HEK293 (cell line): Measurements from ENCODE around the gene CDH11.

ENCODE experiments used
- CTCF ChIA-PET: fragments of 350-600 bp; formaldehyde crosslinking; extraction: SDS; loops from one replicate; lab custom pipeline; 2021; ENCODE audit warnings: antibody characterized with exemption; lab: Yijun Ruan, JAX
- POLR2A ChIA-PET: fragments of 300-600 bp; formaldehyde crosslinking; extraction: SDS; loops from one replicate; lab custom pipeline; 2020; ENCODE audit warnings: antibody characterized with exemption, inconsistent platforms; lab: Yijun Ruan, JAX
- H3K27ac ChIP-seq: fragments of 200-500 bp; sonication (Bioruptor generic); 2 replicates; pipeline ENCODE4 v1.5.1; 2014; ENCODE audit warnings: low read depth, low read length, control low read depth, inconsistent platforms; ENCODE audit errors: extremely low read depth
- H3K36me3 ChIP-seq, 2 experiments: fragments of 200-500 bp in 1 of 2; sonication (Bioruptor generic) in 1 of 2; 1 replicate in 1 of 2; 2 replicates in 1 of 2; pipeline ENCODE4 v1.5.1; 2014 to 2017; ENCODE audit warnings: inconsistent platforms in 2 of 2, low read length in 2 of 2; ENCODE audit not compliant: control insufficient read depth in 2 of 2, insufficient read depth in 1 of 2
- H3K4me1 ChIP-seq: fragments of 200-500 bp; sonication (Bioruptor generic); 2 replicates; pipeline ENCODE4 v1.5.1; 2014; ENCODE audit warnings: mild to moderate bottlenecking, low read length, inconsistent platforms; ENCODE audit not compliant: control insufficient read depth, insufficient read depth
- H3K4me3 ChIP-seq: 2 replicates; pipeline ENCODE4 v1.5.1; 2011; ENCODE audit warnings: low read depth, mild to moderate bottlenecking, control low read depth, low read length, moderate library complexity
- H3K9me3 ChIP-seq: fragments of 200-500 bp; sonication (Bioruptor generic); 2 replicates; pipeline ENCODE4 v1.5.1; 2014; ENCODE audit warnings: low read depth, low read length, inconsistent platforms; ENCODE audit not compliant: control insufficient read depth, insufficient read depth
- GLIS2 ChIP-seq: fragments of 450-650 bp; formaldehyde crosslinking; IDR thresholded peaks from 2 replicates; pipeline ENCODE4 v1.5.1; 2016; ENCODE audit warnings: missing biosample characterization, missing genetic modification characterization
- HOXA7 ChIP-seq: sonication (generic); formaldehyde crosslinking; IDR thresholded peaks from 2 replicates; pipeline ENCODE4 v1.8.1; 2022; ENCODE audit warnings: missing genetic modification reagents, borderline replicate concordance
- KLF16 ChIP-seq: fragments of 450-650 bp; formaldehyde crosslinking; IDR thresholded peaks from 2 replicates; pipeline ENCODE4 v1.5.1; 2017; ENCODE audit warnings: missing biosample characterization, missing genetic modification characterization
- KLF9 ChIP-seq: fragments of 450-650 bp; formaldehyde crosslinking; IDR thresholded peaks from 2 replicates; pipeline ENCODE4 v1.5.1; 2016; ENCODE audit warnings: missing biosample characterization, missing genetic modification characterization, low read depth
- SP7 ChIP-seq: fragments of 450-650 bp; formaldehyde crosslinking; IDR thresholded peaks from 2 replicates; pipeline ENCODE4 v1.5.1; 2016; ENCODE audit warnings: missing biosample characterization, missing genetic modification characterization
- TRIM28 ChIP-seq: IDR thresholded peaks from 2 replicates; pipeline ENCODE4 v1.6.1; 2011; ENCODE audit warnings: low read length, control low read depth, borderline replicate concordance
- ZNF184 ChIP-seq: fragments of 450-650 bp; IDR thresholded peaks from 2 replicates; pipeline ENCODE4 v1.5.1; 2018; ENCODE audit warnings: missing biosample characterization, mild to moderate bottlenecking, missing genetic modification characterization
- ZNF221 ChIP-seq: fragments of 450-650 bp; formaldehyde crosslinking; IDR thresholded peaks from 2 replicates; pipeline ENCODE4 v1.5.1; 2017; ENCODE audit warnings: missing biosample characterization, missing genetic modification characterization, borderline replicate concordance
- ZNF391 ChIP-seq: fragments of 450-650 bp; formaldehyde crosslinking; IDR thresholded peaks from 2 replicates; pipeline ENCODE4 v1.5.1; 2016; ENCODE audit warnings: low read depth, missing biosample characterization, missing genetic modification characterization, borderline replicate concordance
- ZNF394 ChIP-seq: fragments of 450-650 bp; formaldehyde crosslinking; IDR thresholded peaks from 2 replicates; pipeline ENCODE4 v1.5.1; 2016; ENCODE audit warnings: missing biosample characterization, missing genetic modification characterization, mild to moderate bottlenecking, moderate library complexity, borderline replicate concordance
- ZNF423 ChIP-seq: fragments of 450-650 bp; formaldehyde crosslinking; IDR thresholded peaks from 2 replicates; pipeline ENCODE4 v1.5.1; 2016; ENCODE audit warnings: missing biosample characterization, missing genetic modification characterization
- ZNF514 ChIP-seq: fragments of 450-650 bp; formaldehyde crosslinking; IDR thresholded peaks from 2 replicates; pipeline ENCODE4 v1.5.1; 2016; ENCODE audit warnings: missing biosample characterization, missing genetic modification characterization
- ZNF549 ChIP-seq: fragments of 450-650 bp; IDR thresholded peaks from 2 replicates; pipeline ENCODE4 v1.5.1; 2018; ENCODE audit warnings: missing biosample characterization, missing genetic modification characterization, mild to moderate bottlenecking, inconsistent platforms, moderate library complexity
- ZNF624 ChIP-seq: fragments of 450-650 bp; formaldehyde crosslinking; IDR thresholded peaks from 2 replicates; pipeline ENCODE4 v1.5.1; 2017; ENCODE audit warnings: missing biosample characterization, missing genetic modification characterization
- ZNF629 ChIP-seq: fragments of 450-650 bp; formaldehyde crosslinking; IDR thresholded peaks from 2 replicates; pipeline ENCODE4 v1.5.1; 2017; ENCODE audit warnings: missing biosample characterization, missing genetic modification characterization
- ZNF639 ChIP-seq: fragments of 450-650 bp; formaldehyde crosslinking; IDR thresholded peaks from 2 replicates; pipeline ENCODE4 v1.5.1; 2016; ENCODE audit warnings: missing biosample characterization, missing genetic modification characterization
- ZNF843 ChIP-seq: fragments of 450-650 bp; formaldehyde crosslinking; IDR thresholded peaks from 2 replicates; pipeline ENCODE4 v1.5.1; 2016; ENCODE audit warnings: missing biosample characterization, missing genetic modification characterization
- TF ChIP-seq, protein P1 (sequence below): fragments of 450-650 bp; formaldehyde crosslinking; conservative IDR thresholded peaks from 2 replicates; pipeline ENCODE4 v1.5.1; 2016; ENCODE audit warnings: low read depth, missing biosample characterization, missing genetic modification characterization
- TF ChIP-seq, protein P2 (sequence below): fragments of 450-650 bp; formaldehyde crosslinking; IDR thresholded peaks from 2 replicates; pipeline ENCODE4 v1.5.1; 2016; ENCODE audit warnings: missing biosample characterization, missing genetic modification characterization

CDH11 gene

DNA sequence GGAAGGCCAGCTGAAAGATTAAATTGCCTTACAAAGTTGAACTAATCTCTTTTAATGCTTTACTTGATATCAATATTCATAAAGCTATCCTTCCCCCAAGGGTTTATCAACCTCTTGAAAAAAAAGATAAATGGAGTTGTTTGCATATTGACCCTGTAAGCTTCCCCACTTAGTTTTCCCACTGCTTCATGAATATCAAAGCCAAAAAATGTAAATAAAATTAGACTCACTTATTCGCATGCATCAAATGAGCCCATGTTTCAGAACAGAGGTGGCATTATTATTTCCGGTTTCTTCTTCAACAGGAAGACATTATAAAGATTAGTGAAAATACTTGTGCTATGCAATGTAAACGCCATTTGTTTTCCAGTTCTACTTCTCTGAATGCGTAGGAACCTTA lies 150.7 kb downstream of the CDH11 start:
- no peaks in the 10 kb centered on the region for H3K4me1 ChIP-seq
- ChIA-PET POLR2A (no interaction called here), CTCF (no interaction called here)
- H3K9me3 ChIP-seq, result no peaks in the 10 kb centered on the region
- TF ChIP-seq ZNF639 (tag by site-specific recombination) (no peak), ZNF514 (tag by site-specific recombination) (no peak), ZNF391 (no peak), ZNF184 (tag by site-specific recombination) (no peak), KLF16 (tag by site-specific recombination) (no peak), TRIM28 (no peak), ZNF423 (no peak), SP7 (tag by site-specific recombination) (no peak), ZNF221 (tag by site-specific recombination) (no peak), ZNF394 (no peak), KLF9 (tag by site-specific recombination) (no peak), ZNF843 (tag by site-specific recombination) (no peak), HOXA7 (CRISPR knock-in tag) (no peak), ZNF629 (tag by site-specific recombination) (no peak), ZNF549 (tag by site-specific recombination) (no peak), GLIS2 (tag by site-specific recombination) (no peak), ZNF624 (tag by site-specific recombination) (no peak)
- TF ChIP-seq, protein P1, sequence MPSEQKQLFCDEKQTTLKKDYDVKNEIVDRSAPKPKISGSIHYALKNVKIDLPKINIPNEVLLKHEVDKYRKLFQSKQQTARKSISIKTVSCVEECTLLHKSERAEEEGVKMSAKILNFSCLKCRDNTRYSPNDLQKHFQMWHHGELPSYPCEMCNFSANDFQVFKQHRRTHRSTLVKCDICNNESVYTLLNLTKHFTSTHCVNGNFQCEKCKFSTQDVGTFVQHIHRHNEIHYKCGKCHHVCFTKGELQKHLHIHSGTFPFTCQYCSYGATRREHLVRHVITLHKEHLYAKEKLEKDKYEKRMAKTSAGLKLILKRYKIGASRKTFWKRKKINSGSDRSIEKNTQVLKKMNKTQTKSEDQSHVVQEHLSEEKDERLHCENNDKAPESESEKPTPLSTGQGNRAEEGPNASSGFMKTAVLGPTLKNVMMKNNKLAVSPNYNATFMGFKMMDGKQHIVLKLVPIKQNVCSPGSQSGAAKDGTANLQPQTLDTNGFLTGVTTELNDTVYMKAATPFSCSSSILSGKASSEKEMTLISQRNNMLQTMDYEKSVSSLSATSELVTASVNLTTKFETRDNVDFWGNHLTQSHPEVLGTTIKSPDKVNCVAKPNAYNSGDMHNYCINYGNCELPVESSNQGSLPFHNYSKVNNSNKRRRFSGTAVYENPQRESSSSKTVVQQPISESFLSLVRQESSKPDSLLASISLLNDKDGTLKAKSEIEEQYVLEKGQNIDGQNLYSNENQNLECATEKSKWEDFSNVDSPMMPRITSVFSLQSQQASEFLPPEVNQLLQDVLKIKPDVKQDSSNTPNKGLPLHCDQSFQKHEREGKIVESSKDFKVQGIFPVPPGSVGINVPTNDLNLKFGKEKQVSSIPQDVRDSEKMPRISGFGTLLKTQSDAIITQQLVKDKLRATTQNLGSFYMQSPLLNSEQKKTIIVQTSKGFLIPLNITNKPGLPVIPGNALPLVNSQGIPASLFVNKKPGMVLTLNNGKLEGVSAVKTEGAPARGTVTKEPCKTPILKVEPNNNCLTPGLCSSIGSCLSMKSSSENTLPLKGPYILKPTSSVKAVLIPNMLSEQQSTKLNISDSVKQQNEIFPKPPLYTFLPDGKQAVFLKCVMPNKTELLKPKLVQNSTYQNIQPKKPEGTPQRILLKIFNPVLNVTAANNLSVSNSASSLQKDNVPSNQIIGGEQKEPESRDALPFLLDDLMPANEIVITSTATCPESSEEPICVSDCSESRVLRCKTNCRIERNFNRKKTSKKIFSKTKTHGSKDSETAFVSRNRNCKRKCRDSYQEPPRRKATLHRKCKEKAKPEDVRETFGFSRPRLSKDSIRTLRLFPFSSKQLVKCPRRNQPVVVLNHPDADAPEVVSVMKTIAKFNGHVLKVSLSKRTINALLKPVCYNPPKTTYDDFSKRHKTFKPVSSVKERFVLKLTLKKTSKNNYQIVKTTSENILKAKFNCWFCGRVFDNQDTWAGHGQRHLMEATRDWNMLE (tag by site-specific recombination), result no peak
- TF ChIP-seq, protein P2, sequence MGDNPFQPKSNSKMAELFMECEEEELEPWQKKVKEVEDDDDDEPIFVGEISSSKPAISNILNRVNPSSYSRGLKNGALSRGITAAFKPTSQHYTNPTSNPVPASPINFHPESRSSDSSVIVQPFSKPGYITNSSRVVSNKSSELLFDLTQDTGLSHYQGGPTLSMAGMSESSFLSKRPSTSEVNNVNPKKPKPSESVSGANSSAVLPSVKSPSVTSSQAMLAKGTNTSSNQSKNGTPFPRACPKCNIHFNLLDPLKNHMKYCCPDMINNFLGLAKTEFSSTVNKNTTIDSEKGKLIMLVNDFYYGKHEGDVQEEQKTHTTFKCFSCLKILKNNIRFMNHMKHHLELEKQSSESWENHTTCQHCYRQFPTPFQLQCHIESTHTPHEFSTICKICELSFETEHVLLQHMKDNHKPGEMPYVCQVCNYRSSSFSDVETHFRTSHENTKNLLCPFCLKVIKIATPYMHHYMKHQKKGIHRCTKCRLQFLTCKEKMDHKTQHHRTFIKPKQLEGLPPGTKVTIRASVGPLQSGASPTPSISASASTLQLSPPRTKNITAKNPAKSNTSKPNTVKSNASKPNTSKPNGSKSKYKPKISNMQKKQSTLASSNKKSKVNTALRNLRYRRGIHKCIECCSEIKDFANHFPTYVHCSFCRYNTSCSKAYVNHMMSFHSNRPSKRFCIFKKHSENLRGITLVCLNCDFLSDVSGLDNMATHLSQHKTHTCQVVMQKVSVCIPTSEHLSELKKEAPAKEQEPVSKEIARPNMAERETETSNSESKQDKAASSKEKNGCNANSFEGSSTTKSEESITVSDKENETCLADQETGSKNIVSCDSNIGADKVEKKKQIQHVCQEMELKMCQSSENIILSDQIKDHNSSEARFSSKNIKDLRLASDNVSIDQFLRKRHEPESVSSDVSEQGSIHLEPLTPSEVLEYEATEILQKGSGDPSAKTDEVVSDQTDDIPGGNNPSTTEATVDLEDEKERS (tag by site-specific recombination), result no peak
- no peak overlapping the region for H3K4me3 ChIP-seq
- no peak overlapping the region for H3K27ac ChIP-seq
- peaks cover 5 to 10% of the 10 kb centered on the region in 2 experiments; a peak in 2 of 3 replicates for H3K36me3 ChIP-seq
